AG09309 (cell line): Measurements from ENCODE around the gene SLC2A2.

Source experiments
- DNase-seq: peaks from one replicate; pipeline ENCODE4 v3.0.0-alpha.2; 2010; ENCODE audit warnings: low read depth
- H3K4me3 ChIP-seq: 2 replicates; pipeline ENCODE4 v1.5.1; 2011; ENCODE audit warnings: mild to moderate bottlenecking, low read depth, low read length, moderate library complexity; ENCODE audit not compliant: control insufficient read depth
- CTCF ChIP-seq: IDR thresholded peaks from 2 replicates; pipeline ENCODE4 v1.5.1; 2011; ENCODE audit warnings: mild to moderate bottlenecking, low read depth, low read length, inconsistent platforms; ENCODE audit not compliant: insufficient read depth, control insufficient read depth; ENCODE audit errors: missing control alignments

Gene SLC2A2

GRCh38 chr3:171044384-171044783, 17.9 kb upstream of the SLC2A2 start:
- TF ChIP-seq CTCF, result no peak
- no peak overlapping the region for H3K4me3 ChIP-seq
- DNase-seq, result no peak

- no peak for DNase-seq
- TF ChIP-seq CTCF, result no peak
Observed at GRCh38 chr3:171039674-171040073, 13.2 kb upstream of the SLC2A2 start.

GRCh38 chr3:171038342-171038741, 11.8 kb upstream of the SLC2A2 start:
- no peak overlapping the region for H3K4me3 ChIP-seq
- no peak for TF ChIP-seq CTCF
- no peak for DNase-seq

More at GRCh38 chr3:171039674-171040073, 13.2 kb upstream of the SLC2A2 start:
- no peak overlapping the region for H3K4me3 ChIP-seq

- DNase-seq, result peak; percentile 61
- TF ChIP-seq CTCF, result no peak
- peak overlapping the region; percentile 38 for H3K4me3 ChIP-seq
Observed at GRCh38 chr3:171028779-171029232, 2.3 kb upstream of the SLC2A2 start.

GRCh38 chr3:171028025-171028778, 1.7 kb upstream of the SLC2A2 start:
- DNase-seq, result peak; percentile 65
- no peak for TF ChIP-seq CTCF
- H3K4me3 ChIP-seq, result peak overlapping the region; percentile 38

- no peak for TF ChIP-seq CTCF
- no peak for DNase-seq
- H3K4me3 ChIP-seq, result no peak overlapping the region
Observed at GRCh38 chr3:171023566-171023965, 3.0 kb downstream of the SLC2A2 start.
